T follicular helper cell (primary cell): ENCODE data around the gene MUC6.
"Not testable (repeated sequence)": the region's sequence is repeated elsewhere in the genome, so short reads cannot be mapped to it uniquely, and the experiment has no call there.

ENCODE experiments used
- DNase-seq: peaks from one replicate; pipeline ENCODE4 v3.0.0-alpha.2; 2020; ENCODE audit warnings: low read depth

MUC6 gene

DNA sequence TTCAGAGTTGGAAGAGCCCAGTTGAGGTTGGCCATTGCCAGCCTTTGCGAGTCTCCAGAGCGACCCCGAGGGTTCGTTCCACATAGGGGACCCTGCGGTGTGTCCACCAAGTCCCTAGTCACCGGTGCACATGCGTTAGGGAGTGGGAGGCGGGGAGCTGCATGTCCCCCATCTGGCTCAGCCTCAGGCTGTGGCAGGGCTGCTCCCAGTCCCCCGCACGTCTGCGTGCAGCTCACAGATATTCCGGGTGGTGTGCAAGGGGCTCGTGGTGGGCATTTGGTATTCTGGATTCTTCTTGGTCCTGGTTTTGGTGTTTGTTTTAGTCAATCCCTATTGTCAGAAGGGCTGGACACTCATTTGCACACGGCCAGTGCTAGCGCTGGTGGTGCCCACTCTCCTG is 48.8 kb downstream of the MUC6 start:
- DNase-seq = no peak

DNA sequence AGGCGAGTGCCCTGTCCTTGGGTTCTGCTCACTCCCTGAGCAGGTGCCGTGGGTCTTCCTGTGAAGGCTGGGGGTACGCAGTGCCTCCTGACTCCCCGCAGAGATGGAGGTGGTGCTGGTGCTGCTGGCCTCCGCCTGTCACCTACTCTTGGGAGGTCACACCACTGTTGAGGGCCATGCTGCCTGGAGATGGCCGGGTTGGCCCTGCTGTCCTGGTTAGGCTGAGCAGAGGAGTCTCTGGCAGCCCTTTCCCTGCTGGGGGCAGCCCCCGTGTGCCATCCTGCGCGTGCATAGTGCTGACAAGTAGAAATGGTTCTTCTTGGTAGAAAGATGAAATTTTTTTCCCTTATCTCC is 49.6 kb downstream of the MUC6 start:
- no peak for DNase-seq

GRCh38 chr11:986270-986951 is 50.1 kb downstream of the MUC6 start:
- no peak for DNase-seq

DNA sequence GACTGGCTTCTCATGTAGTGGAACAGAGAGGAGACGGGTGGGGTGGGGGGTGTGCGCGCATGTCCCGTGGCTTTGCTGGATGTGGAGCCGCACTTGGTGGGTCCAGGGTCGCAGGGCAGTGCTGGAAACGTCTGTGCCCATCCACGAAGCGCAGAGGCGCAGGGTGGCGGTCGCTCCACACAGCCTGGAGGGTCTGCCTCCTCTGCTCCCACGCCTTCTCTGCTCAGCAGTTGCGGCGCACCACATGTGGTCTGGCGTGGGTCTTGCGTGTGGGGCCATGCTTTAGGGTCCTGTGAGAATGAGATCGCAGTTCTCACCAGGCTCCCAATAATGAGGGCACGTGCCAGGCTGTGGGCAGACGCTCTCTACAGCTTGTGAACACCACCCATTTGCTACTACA is 50.7 kb downstream of the MUC6 start:
- DNase-seq = no peak

DNA sequence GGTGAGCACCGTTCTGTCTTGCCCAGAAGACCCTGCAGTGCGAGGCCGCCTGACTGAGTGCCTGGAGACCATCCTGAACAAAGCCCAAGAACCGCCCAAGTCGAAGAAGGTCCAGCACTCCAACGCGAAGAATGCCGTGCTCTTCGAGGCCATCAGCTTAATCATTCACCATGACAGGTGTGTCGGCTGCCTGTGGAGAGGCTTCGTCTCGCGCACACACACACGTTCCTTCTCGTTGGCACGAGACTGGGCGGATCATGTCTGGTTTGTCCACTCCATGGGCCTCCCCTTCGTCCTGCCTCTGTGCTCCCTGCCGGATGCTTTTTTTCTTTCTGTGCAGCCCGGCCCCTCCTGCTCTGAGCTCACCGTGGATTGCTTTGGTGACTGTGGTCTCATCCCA is 51.1 kb downstream of the MUC6 start:
- no peak for DNase-seq

GRCh38 chr11:984546-984945 is 52.0 kb downstream of the MUC6 start:
- DNase-seq = no peak

DNA sequence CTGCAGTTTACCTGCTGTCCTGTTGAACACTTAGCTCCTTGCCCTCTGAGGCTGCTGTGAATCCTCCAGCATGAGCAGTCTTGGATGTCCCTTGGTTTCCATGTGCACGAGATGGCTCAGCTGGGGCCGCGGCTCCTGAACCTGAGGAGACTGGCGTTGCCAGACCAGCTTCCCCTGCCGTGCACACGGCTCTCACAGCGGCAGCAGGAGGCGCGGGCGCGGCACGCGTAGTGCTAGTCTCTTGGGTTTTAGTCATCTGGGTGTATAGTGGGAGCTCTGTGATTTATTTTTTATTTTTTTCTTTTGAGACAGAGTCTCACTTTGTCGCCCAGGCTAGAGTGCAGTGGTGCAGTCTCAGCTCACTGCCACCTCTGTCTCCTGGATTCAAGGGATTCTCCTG is 54.8 kb downstream of the MUC6 start:
- no peak for DNase-seq

DNA sequence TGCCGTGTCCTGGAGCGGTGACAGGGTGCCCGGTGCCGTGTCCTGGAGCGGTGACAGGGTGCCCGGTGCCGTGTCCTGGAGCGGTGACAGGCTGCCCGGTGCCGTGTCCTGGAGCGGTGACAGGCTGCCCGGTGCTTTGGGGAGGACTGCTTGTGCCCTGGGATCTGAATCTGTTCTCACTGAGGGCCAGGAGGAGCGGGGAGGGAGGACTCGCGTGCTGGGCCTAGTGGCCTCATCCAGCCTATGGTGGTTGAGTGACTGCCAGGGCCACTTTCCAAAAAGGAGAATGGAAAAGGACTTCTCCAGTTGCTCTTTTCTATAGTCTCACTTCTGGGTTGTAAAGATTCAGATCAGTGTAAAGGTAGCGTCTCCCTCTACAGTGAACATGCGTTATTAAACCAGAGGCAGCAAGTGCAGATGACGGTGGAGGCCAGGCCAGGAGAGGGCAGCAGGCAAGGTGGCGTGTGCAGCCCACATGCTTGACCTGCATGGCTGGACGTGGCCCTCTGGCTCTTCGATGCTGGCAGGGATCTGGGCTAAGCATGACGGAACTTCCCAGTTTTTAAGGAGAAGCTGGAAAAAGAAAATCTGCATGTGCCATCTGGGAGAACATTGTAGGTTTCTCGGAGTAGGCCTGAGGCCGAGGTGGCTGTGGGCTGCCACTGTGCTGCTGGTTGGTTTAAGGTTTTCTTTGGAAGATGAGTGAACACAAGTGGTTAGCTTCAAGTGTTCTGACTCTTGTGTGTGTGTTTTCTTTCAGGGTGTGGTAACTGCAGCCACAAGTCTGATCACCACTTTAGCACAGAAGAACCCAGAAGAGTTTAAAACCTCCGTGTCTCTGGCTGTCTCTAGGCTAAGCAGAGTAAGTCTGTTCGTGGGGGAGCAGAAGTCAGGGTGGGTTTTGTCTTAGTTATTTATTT is 55.8 kb downstream of the MUC6 start:
- DNase-seq = no peak

- DNase-seq = no peak
These were observed 57.7 kb downstream of the MUC6 start for GRCh38 chr11:978781-979180.

DNA sequence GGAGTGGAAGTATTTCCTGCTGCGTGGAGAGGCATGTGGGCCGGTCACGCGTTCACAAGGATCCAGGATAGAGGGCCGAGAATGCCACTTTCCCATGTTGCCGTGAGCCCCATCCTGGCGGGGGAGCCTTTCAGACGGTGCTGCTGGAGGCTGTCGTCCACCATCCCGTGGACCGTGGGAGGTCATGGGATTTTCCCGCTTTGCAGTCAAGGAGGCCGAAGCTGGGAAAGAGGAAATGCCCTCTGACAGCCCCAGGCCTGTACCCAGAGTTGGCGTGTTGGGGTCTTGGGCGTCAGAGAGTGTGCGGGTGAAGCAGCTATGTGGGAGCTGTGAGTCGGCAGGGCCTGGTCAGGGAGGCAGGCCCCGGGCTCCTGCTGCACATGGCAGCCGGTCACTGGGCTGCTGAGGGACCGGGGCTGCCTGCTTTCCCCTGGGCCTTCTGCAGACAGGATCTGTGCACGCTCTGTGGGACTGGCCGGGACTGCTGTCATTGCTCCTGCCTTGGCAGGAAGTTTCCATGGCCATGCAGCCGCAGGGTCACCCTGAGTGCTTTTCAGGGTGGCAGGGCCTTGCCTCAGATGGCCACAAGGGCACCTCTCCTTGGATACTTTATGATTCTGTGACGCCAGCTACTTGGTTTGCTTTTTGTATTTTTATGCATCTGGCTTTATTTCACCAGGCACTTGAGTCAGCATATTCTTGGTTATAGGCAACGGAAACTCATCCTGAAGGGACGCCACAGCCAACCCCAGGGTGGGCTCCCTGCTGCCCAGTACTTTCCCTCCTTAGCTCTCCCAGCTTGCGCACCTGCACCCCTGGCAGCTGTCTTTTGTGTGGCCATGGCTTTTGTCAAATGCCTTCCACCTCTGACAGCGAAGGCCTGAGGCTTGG is 58.4 kb downstream of the MUC6 start:
- no peak for DNase-seq

DNA sequence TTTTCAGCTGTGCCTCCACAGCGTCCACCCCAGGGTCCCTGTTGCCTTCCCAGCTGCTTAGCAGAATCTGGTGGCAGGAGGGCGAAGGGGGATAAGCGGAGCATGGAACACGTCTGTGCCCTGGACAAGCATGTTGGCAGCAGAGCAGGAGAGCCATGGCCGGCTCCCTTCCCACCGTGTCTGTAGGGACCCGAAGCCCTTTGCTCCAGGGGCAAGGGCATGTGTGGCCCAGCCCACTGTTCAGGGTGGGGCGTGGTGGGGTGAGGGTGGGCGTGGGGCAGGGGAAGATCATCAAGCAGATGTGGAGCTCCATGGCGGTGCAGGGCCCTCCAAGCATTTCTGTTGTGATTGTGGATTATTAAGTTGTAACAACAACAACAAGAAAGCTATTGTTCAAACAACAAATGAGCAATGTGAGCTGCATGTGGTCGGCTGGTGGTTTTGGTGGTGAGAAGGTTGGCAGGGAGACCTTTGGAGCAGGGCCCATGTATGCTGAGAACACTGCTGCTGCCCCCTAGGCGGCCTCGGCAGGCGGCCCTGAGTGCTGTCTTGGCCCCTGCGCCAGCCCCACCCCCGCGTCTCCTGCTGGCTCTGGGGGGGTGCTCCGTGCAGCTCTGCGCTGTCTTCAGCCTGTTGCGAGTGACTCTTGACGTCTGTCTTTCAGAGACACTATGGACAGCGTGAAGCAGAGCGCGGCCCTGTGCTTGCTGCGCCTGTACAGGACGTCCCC is 59.9 kb downstream of the MUC6 start:
- no peak for DNase-seq

- DNase-seq = no peak
These were observed 60.7 kb downstream of the MUC6 start for GRCh38 chr11:975827-976226.

DNA sequence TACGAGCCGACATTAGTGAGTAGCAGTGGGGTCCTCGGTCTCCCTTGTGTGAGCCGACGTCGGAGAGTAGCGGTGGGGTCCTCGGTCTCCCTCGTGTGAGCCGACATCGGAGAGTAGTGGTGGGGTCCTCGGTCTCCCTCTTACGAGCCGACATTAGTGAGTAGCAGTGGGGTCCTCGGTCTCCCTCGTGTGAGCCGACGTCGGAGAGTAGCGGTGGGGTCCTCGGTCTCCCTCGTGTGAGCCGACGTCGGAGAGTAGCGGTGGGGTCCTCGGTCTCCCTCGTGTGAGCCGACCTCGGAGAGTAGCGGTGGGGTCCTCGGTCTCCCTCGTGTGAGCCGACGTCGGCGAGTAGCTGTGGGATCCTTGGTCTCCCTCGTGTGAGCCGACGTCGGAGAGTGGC is 61.1 kb downstream of the MUC6 start:
- DNase-seq = not testable (repeated sequence)

DNA sequence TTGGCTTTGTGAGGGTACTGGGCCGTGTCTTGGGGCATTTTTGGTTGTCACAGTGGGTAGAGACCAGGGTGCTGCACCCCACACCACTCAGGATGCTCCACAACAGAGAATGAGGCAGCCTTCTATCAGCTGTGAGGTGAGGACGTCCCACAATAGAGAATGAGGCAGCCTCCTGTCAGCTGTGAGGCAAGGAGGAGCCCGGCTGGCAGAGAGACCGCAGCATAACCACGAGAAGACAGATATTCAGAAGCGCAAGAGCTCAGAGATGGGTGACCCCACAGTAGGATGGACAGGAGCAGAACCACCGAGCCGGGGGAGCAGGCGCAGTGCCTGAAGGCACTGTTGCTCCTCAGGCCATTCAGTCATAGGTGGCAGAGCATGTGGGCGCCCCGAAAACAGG is 63.3 kb downstream of the MUC6 start:
- no peak for DNase-seq

DNA sequence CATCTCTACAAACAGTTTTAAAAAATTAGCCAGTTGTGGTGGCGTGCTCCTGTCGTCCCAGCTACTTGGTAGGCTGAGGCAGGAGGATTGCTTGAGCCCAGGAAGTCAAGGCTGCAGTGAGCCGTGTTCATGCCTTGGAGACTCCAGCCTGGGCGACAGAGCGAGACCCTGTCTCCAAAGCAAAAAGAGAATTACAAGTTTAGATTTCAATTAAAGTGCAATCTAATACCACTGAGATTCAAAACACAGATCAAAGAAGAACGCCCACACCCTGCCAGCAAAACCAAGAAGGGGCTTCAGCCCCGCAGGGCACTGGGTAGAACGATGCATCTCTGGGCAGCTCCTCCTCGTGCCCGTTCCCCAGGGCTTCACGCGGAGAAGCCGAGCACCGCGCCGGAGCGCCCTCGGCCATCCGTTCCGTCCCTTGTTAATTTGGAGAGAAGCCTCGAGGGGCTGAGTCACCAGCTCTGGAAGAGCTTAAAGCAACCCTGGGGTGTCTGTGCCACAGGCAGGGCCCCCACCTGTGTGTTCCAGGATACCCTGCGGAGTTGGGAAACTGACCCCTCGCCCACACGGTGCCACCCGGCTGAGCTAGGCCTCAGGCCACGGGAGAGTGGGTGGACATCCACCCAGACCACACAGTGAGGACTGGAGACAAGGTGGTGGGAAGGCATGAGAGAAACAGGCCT is 63.9 kb downstream of the MUC6 start:
- DNase-seq = no peak

GRCh38 chr11:971731-972365 is 64.7 kb downstream of the MUC6 start:
- DNase-seq = no peak

- no peak for DNase-seq
These were observed 65.3 kb downstream of the MUC6 start for GRCh38 chr11:971092-971690.

GRCh38 chr11:970319-970871 is 66.1 kb downstream of the MUC6 start:
- DNase-seq = no peak

DNA sequence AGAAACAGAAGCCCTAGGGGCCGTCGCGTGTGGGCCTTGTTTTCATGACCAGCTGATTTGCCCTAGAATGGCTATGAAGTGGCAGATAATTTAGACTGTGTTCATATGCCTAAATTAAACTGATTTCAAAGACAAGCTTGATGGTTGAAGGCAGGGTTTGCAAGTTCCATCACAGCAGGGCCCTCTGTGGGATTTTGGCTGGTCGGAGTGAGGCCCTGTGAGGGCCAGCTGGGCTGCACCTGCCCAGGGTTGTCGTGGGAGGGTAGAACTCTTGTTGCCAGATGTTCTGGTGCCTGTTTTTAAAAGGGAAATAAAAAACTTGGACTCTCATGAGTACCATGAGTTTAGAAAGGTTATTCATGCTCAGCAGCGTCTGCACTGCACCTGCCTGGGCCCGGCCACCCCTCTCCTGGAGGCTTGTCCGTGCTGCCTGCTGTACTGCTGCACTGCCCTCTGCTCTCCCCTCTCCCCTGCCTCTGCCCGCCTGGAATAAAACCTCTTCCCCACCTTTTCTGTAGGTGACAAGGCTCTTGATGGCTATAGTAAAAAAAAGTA is 66.8 kb downstream of the MUC6 start:
- DNase-seq = no peak

DNA sequence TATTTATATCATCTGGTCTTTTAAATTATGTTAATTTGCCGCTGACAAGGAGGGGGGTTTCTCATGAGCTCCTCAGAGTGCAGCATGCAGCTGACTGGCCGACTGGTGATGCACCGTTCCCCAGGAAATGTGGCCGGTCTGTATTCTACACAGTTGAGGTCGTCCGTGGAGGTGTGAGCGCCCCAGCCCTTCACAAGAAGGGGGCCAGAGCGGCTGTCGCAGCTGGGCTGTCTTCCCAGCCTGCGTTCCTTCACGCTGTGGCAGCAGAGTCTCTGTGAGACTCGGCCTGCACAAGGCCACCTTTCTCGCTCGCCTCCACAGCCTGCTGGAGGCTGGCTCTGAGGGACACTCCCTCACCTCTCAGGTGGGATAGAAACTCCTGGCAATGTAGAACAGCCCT is 67.7 kb downstream of the MUC6 start:
- no peak for DNase-seq
